HEK293T (cell line): ENCODE data around the gene DDAH1.

Source experiments
- BHLHE40 ChIP-seq: fragments of 450-650 bp; IDR thresholded peaks from 2 replicates; pipeline ENCODE4 v1.6.1; 2016; ENCODE audit warnings: mild to moderate bottlenecking, moderate library complexity, borderline replicate concordance
- LEF1 ChIP-seq: fragments of 450-650 bp; IDR thresholded peaks from 2 replicates; pipeline ENCODE4 v1.6.1; 2017; ENCODE audit warnings: mild to moderate bottlenecking, borderline replicate concordance
- NFRKB ChIP-seq: fragments of 450-650 bp; IDR thresholded peaks from 2 replicates; pipeline ENCODE4 v1.6.1; 2016; ENCODE audit warnings: mild to moderate bottlenecking, moderate library complexity
- TF ChIP-seq, protein P1 (sequence below): fragments of 450-650 bp; IDR thresholded peaks from 2 replicates; pipeline ENCODE4 v1.6.1; 2016

DNA sequence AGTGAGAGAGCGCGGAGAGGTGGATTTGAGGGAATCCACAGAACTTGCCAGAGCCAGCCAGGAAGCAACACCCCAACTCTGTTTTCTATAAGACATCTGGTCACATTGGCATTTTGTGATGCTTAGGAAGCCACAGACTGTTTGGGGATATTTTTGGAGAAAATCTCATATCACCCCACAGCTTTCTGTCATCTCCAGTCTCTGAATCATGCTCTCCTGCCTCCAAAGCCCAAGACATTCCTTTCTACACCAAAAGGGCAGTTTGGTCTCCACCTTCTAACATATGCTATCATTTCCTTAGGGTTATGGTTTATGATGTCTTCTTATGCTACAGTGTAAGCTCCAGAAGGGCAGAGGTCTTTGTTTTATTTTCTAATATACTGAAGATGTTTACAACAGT is 174.1 kb downstream of the DDAH1 start:
- TF ChIP-seq NFRKB (no peak), BHLHE40 (no peak), LEF1 (no peak)
- TF ChIP-seq, protein P1, sequence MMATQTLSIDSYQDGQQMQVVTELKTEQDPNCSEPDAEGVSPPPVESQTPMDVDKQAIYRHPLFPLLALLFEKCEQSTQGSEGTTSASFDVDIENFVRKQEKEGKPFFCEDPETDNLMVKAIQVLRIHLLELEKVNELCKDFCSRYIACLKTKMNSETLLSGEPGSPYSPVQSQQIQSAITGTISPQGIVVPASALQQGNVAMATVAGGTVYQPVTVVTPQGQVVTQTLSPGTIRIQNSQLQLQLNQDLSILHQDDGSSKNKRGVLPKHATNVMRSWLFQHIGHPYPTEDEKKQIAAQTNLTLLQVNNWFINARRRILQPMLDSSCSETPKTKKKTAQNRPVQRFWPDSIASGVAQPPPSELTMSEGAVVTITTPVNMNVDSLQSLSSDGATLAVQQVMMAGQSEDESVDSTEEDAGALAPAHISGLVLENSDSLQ, result no peak
